Ishikawa (cell line): ENCODE measurements around the gene TTC27.

Source experiments
- CEBPB ChIP-seq: IDR thresholded peaks from 2 replicates; pipeline ENCODE4 v1.6.1; 2012
- CREB1 ChIP-seq: IDR thresholded peaks from 2 replicates; pipeline ENCODE4 v1.6.1; 2012; ENCODE audit warnings: low read depth
- EGR1 ChIP-seq: IDR thresholded peaks from 2 replicates; pipeline ENCODE4 v1.6.1; 2012
- EP300 ChIP-seq: IDR thresholded peaks from 2 replicates; pipeline ENCODE4 v1.6.1; 2012; ENCODE audit warnings: borderline replicate concordance
- FOXM1 ChIP-seq: IDR thresholded peaks from 2 replicates; pipeline ENCODE4 v1.6.1; 2012; ENCODE audit warnings: low read depth, borderline replicate concordance
- NFIC ChIP-seq: IDR thresholded peaks from 2 replicates; pipeline ENCODE4 v1.6.1; 2012
- RAD21 ChIP-seq: IDR thresholded peaks from 2 replicates; pipeline ENCODE4 v1.6.1; 2012; ENCODE audit warnings: low read depth
- TAF1 ChIP-seq: IDR thresholded peaks from 2 replicates; pipeline ENCODE4 v1.6.1; 2012; ENCODE audit warnings: low read depth, mild to moderate bottlenecking
- TCF12 ChIP-seq: IDR thresholded peaks from 2 replicates; pipeline ENCODE4 v1.6.1; 2012; ENCODE audit warnings: low read depth
- TEAD4 ChIP-seq: IDR thresholded peaks from 2 replicates; pipeline ENCODE4 v1.6.1; 2012
- YY1 ChIP-seq: IDR thresholded peaks from 2 replicates; pipeline ENCODE4 v1.6.1; 2012; ENCODE audit warnings: low read depth
- ZBTB7A ChIP-seq: IDR thresholded peaks from 2 replicates; pipeline ENCODE4 v1.6.1; 2012; ENCODE audit warnings: low read depth
- TF ChIP-seq, protein P1 (sequence below): IDR thresholded peaks from 2 replicates; pipeline ENCODE4 v1.6.1; 2012
- TF ChIP-seq, protein P2 (sequence below): IDR thresholded peaks from 2 replicates; pipeline ENCODE4 v1.6.1; 2012
- TF ChIP-seq, protein P3 (sequence below): IDR thresholded peaks from 2 replicates; pipeline ENCODE4 v1.6.1; 2012; ENCODE audit warnings: low read depth, mild to moderate bottlenecking

The TTC27 gene

DNA sequence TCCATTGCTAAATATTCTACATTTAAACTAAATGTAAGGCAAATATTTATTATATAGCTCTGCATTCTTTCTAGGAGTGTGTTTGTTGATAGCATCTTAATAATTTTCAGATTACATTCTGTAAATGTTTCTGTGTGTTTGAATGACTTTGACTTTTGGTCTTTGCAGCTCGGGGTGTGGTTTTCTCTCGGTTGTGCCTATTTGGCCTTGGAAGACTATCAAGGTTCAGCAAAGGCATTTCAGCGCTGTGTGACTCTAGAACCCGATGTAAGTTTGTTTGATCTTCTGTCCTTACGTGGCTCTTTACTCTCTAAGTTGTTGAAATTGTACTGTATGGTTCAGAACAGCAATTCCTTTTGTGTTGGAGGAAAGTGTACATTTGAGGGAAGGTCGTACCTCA, 149.9 kb downstream of the TTC27 start:
- TF ChIP-seq CEBPB = no peak
- TF ChIP-seq NFIC = no peak
- TF ChIP-seq, protein P1, sequence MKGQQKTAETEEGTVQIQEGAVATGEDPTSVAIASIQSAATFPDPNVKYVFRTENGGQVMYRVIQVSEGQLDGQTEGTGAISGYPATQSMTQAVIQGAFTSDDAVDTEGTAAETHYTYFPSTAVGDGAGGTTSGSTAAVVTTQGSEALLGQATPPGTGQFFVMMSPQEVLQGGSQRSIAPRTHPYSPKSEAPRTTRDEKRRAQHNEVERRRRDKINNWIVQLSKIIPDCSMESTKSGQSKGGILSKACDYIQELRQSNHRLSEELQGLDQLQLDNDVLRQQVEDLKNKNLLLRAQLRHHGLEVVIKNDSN = no peak
- no peak for TF ChIP-seq YY1
- no peak for TF ChIP-seq TAF1
- TF ChIP-seq TCF12 = no peak
- TF ChIP-seq CREB1 = no peak
- no peak for TF ChIP-seq FOXM1
- no peak for TF ChIP-seq EP300
- no peak for TF ChIP-seq RAD21
- TF ChIP-seq, protein P2, sequence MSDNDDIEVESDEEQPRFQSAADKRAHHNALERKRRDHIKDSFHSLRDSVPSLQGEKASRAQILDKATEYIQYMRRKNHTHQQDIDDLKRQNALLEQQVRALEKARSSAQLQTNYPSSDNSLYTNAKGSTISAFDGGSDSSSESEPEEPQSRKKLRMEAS = no peak
- no peak for TF ChIP-seq ZBTB7A
- no peak for TF ChIP-seq EGR1
- TF ChIP-seq, protein P3, sequence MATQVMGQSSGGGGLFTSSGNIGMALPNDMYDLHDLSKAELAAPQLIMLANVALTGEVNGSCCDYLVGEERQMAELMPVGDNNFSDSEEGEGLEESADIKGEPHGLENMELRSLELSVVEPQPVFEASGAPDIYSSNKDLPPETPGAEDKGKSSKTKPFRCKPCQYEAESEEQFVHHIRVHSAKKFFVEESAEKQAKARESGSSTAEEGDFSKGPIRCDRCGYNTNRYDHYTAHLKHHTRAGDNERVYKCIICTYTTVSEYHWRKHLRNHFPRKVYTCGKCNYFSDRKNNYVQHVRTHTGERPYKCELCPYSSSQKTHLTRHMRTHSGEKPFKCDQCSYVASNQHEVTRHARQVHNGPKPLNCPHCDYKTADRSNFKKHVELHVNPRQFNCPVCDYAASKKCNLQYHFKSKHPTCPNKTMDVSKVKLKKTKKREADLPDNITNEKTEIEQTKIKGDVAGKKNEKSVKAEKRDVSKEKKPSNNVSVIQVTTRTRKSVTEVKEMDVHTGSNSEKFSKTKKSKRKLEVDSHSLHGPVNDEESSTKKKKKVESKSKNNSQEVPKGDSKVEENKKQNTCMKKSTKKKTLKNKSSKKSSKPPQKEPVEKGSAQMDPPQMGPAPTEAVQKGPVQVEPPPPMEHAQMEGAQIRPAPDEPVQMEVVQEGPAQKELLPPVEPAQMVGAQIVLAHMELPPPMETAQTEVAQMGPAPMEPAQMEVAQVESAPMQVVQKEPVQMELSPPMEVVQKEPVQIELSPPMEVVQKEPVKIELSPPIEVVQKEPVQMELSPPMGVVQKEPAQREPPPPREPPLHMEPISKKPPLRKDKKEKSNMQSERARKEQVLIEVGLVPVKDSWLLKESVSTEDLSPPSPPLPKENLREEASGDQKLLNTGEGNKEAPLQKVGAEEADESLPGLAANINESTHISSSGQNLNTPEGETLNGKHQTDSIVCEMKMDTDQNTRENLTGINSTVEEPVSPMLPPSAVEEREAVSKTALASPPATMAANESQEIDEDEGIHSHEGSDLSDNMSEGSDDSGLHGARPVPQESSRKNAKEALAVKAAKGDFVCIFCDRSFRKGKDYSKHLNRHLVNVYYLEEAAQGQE = no peak
- TF ChIP-seq TEAD4 = no peak

DNA sequence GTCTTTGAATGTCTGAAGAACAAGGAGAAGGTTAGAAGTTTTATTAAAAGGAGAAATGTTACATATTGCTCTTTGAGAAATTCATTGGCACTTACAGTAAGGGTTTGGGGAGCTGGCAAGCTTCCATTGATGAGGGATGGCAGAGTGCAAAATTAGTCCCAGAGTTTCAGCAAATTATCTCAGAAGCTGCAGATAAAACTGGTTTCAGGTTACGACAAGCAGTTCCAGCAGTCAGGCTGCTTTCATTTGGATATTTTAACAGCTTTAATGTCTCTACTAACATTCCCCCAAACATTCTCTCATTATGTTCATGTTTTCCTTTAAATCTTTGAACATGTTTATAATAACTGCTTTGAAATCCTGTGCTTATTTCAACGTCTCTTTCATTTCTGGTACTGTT, 153.1 kb downstream of the TTC27 start:
- TF ChIP-seq YY1 = no peak
- TF ChIP-seq TAF1 = no peak
- TF ChIP-seq, protein P1 = no peak

DNA sequence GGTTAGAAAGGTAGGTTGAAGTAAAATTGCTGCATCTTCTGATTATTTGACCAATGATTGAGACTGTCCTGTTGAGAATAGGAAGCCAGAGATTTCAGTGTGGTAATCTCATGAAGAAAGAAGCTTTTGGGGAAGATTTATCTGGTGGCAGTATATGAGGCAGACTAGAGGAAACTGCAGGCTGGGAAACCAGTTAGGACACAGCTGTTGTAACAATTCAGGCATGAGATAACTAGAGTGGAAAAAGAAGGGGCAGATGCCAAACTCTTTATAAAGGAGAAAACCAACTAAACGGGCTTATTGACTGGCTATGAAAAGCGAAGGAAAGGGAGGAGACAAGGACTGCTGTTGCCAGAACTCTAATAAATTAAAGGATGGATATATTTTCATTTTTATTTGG, 155.6 kb downstream of the TTC27 start:
- TF ChIP-seq TEAD4 (no peak), FOXM1 (no peak), EP300 (no peak), NFIC (no peak), RAD21 (no peak), TAF1 (no peak), YY1 (no peak)
- TF ChIP-seq, protein P3 = no peak

DNA sequence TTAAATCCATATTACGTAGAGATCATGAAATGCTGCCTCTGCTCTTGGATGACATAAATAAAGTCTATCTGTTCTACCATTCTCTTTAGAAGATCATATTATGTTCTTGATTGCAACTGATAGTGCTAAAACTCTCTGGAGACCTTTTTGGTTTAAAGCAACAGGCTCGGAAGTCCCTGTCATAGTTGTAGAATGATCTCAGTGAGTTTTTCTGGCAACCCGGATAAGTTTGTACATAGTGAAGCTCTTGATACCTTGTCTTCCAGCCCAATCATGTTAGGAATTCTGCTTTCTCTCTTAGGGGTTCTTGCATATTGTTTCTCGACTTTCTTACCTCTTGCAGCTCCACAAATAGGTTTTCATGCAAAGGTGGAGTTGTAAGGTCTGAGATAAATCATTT, 156.1 kb downstream of the TTC27 start:
- TF ChIP-seq, protein P3 = no peak
- TF ChIP-seq EP300 (no peak), CREB1 (no peak), RAD21 (no peak), TEAD4 (no peak), TCF12 (no peak)

DNA sequence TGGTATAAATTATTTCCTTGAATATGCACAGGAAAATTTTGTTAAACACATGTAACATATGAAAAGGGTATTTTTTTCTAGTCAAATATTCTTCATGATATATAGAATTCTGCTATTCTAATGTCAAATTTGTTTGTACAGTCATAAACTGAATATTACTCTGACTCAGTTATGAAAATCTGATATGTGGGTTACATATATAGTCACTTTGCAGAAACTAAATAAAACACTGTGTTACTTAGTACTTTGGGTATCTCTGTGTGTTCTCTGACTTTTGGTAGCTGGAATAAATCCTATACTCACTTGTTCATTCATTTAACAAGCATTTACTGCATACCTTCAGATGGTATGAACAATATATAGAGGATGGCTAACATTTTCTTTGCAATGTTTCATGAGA, 159.4 kb downstream of the TTC27 start:
- TF ChIP-seq, protein P3 = no peak
- no peak for TF ChIP-seq EP300
- no peak for TF ChIP-seq TEAD4
- TF ChIP-seq FOXM1 = no peak
- no peak for TF ChIP-seq TCF12
- no peak for TF ChIP-seq TAF1
- no peak for TF ChIP-seq NFIC
- no peak for TF ChIP-seq CEBPB
- TF ChIP-seq ZBTB7A = no peak
- no peak for TF ChIP-seq EGR1
- TF ChIP-seq, protein P1 = no peak
